ENCODE results near the gene TTC4. TPM values are rescaled to one million over a fixed set of nuclear protein-coding genes. Genes with fewer than 3 reads are reported as not detected.

The TTC4 gene
- total and polyA plus RNA-seq, 2 experiments from 2014 or later = 25.1 to 33.6 TPM

DNA sequence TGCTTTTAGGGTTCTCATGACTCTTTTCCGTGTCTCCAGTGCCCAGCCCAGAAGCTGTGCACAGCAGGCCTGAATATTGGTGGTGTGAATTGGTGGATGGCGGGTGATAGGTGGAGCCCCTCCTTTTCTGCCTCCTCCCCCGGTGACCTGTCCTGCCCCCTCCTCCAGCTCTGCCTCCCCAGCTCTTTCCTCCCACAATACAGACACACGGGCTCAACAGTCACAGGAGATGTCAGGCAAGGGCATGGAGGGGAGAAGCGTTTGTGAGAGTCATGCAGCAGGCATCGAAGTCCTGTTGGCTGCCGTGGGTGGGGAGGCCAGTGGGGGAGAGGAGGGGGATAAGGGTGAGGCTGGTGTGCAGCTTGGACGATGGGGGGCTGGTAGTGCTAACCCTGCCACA lies 17.3 kb upstream of the TTC4 start (continued):
- TF ChIP-seq, protein P1, sequence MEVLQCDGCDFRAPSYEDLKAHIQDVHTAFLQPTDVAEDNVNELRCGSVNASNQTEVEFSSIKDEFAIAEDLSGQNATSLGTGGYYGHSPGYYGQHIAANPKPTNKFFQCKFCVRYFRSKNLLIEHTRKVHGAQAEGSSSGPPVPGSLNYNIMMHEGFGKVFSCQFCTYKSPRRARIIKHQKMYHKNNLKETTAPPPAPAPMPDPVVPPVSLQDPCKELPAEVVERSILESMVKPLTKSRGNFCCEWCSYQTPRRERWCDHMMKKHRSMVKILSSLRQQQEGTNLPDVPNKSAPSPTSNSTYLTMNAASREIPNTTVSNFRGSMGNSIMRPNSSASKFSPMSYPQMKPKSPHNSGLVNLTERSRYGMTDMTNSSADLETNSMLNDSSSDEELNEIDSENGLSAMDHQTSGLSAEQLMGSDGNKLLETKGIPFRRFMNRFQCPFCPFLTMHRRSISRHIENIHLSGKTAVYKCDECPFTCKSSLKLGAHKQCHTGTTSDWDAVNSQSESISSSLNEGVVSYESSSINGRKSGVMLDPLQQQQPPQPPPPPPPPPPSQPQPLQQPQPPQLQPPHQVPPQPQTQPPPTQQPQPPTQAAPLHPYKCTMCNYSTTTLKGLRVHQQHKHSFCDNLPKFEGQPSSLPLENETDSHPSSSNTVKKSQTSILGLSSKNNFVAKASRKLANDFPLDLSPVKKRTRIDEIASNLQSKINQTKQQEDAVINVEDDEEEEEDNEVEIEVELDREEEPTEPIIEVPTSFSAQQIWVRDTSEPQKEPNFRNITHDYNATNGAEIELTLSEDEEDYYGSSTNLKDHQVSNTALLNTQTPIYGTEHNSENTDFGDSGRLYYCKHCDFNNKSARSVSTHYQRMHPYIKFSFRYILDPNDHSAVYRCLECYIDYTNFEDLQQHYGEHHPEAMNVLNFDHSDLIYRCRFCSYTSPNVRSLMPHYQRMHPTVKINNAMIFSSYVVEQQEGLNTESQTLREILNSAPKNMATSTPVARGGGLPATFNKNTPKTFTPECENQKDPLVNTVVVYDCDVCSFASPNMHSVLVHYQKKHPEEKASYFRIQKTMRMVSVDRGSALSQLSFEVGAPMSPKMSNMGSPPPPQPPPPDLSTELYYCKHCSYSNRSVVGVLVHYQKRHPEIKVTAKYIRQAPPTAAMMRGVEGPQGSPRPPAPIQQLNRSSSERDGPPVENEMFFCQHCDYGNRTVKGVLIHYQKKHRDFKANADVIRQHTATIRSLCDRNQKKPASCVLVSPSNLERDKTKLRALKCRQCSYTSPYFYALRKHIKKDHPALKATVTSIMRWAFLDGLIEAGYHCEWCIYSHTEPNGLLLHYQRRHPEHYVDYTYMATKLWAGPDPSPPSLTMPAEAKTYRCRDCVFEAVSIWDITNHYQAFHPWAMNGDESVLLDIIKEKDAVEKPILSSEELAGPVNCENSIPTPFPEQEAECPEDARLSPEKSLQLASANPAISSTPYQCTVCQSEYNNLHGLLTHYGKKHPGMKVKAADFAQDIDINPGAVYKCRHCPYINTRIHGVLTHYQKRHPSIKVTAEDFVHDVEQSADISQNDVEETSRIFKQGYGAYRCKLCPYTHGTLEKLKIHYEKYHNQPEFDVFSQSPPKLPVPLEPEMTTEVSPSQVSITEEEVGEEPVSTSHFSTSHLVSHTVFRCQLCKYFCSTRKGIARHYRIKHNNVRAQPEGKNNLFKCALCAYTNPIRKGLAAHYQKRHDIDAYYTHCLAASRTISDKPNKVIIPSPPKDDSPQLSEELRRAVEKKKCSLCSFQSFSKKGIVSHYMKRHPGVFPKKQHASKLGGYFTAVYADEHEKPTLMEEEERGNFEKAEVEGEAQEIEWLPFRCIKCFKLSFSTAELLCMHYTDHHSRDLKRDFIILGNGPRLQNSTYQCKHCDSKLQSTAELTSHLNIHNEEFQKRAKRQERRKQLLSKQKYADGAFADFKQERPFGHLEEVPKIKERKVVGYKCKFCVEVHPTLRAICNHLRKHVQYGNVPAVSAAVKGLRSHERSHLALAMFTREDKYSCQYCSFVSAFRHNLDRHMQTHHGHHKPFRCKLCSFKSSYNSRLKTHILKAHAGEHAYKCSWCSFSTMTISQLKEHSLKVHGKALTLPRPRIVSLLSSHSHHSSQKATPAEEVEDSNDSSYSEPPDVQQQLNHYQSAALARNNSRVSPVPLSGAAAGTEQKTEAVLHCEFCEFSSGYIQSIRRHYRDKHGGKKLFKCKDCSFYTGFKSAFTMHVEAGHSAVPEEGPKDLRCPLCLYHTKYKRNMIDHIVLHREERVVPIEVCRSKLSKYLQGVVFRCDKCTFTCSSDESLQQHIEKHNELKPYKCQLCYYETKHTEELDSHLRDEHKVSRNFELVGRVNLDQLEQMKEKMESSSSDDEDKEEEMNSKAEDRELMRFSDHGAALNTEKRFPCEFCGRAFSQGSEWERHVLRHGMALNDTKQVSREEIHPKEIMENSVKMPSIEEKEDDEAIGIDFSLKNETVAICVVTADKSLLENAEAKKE (CRISPR knock-in tag; IDR thresholded peaks at IDR 0.05) = no peak
- no peak for TF ChIP-seq EZH2phosphoT487 (IDR thresholded peaks at IDR 0.05; ENCODE audit: unreplicated experiment)
- TF ChIP-seq, protein P2, sequence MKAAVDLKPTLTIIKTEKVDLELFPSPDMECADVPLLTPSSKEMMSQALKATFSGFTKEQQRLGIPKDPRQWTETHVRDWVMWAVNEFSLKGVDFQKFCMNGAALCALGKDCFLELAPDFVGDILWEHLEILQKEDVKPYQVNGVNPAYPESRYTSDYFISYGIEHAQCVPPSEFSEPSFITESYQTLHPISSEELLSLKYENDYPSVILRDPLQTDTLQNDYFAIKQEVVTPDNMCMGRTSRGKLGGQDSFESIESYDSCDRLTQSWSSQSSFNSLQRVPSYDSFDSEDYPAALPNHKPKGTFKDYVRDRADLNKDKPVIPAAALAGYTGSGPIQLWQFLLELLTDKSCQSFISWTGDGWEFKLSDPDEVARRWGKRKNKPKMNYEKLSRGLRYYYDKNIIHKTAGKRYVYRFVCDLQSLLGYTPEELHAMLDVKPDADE (IDR thresholded peaks at IDR 0.05) = no peak
- TF ChIP-seq, protein P3, sequence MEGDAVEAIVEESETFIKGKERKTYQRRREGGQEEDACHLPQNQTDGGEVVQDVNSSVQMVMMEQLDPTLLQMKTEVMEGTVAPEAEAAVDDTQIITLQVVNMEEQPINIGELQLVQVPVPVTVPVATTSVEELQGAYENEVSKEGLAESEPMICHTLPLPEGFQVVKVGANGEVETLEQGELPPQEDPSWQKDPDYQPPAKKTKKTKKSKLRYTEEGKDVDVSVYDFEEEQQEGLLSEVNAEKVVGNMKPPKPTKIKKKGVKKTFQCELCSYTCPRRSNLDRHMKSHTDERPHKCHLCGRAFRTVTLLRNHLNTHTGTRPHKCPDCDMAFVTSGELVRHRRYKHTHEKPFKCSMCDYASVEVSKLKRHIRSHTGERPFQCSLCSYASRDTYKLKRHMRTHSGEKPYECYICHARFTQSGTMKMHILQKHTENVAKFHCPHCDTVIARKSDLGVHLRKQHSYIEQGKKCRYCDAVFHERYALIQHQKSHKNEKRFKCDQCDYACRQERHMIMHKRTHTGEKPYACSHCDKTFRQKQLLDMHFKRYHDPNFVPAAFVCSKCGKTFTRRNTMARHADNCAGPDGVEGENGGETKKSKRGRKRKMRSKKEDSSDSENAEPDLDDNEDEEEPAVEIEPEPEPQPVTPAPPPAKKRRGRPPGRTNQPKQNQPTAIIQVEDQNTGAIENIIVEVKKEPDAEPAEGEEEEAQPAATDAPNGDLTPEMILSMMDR (conservative IDR thresholded peaks at IDR 0.05; ENCODE audit: low read depth in 2 of 2) = no peak

DNA sequence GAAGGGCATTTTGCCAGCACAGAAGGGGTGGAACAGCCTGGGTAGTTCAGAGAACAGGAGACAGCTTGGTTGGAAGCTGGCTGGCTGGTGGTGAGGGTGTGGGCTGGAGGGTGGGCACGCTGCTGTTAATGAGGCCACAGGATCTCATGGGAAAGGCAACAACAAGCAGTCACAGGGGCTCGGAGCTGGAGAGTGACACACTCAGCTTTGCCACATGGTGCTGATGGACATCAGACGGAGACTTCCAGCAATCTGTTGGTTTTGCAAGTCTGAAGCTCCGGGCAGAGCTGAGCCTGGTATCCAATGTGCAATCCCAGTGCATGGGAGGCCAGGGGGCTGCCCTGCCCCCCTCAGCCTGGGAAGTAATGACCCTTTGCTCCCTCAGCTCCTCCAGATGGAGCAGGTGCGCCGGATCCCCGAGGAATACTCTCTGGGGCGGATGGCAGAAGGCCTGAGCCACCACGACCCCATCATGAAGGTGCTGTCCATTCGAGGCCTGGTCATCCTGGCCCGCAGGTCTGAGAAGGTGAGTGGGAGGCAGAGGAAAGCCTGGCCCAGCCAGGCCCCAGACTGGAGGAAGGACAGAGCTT lies 15.6 kb upstream of the TTC4 start:
- no peaks in the 10 kb centered on the region for H3K4me1 Mint-ChIP-seq
- no peak for DNase-seq (ENCODE audit: low spot score)
- peaks cover 6% of the 10 kb centered on the region for H3K27me3 Mint-ChIP-seq (ENCODE audit: insufficient read depth, low read depth, poor library complexity)
- TF ChIP-seq JUNB (IDR thresholded peaks at IDR 0.05; ENCODE audit: unreplicated experiment) = no peak
- no peak for TF ChIP-seq ZNF114 (CRISPR knock-in tag; IDR thresholded peaks at IDR 0.05)
- TF ChIP-seq, protein P1 (CRISPR knock-in tag; IDR thresholded peaks at IDR 0.05) = no peak

More for the DNA sequence above, 15.6 kb upstream of the TTC4 start:
- Histone ChIP-seq H3K4me2 (no peak overlapping the region), H3F3A (replicated peaks; ENCODE audit: low read depth) (no peaks in the 10 kb centered on the region), H3K36me3 (ENCODE audit: insufficient read depth) (no peaks in the 10 kb centered on the region), H3K9me2 (ENCODE audit: insufficient read depth) (no peaks in the 10 kb centered on the region), H3K27ac (ENCODE audit: low read depth) (no peak overlapping the region), H2AFZ (no peak overlapping the region), H3K79me2 (replicated peaks; ENCODE audit: insufficient read depth) (no peaks in the 10 kb centered on the region), H3K4me1 (ENCODE audit: insufficient read depth) (no peaks in the 10 kb centered on the region), H3K27me3 (ENCODE audit: insufficient read depth) (no peaks in the 10 kb centered on the region), H3K4me3 (no peak overlapping the region), H4K20me1 (replicated peaks; ENCODE audit: insufficient read depth) (no peaks in the 10 kb centered on the region)
- Mint-ChIP-seq H3K27ac (no peak overlapping the region), H3K9me3 (no peaks in the 10 kb centered on the region; the same call in 2 of the 3 replicates), H3K36me3 (ENCODE audit: low read depth) (no peaks in the 10 kb centered on the region), H3K4me3 (no peak overlapping the region)
- ATAC-seq = no peak

Measured in GM23338 (cell line).